Suprapubic skin (tissue), 4 donors: ENCODE measurements around the gene MVD. TPM values are rescaled to one million over a fixed set of nuclear protein-coding genes. Genes with fewer than 3 reads are reported as not detected.

Experiments used
- DNase-seq, 2 donors: peaks; one replicate each; pipeline ENCODE4 v3.0.0-alpha.2; 2019; ENCODE audit warnings: low spot score in 2 of 2
- H3K27ac ChIP-seq: fragments of 200-600 bp; sonication (generic); one replicate; pipeline ENCODE4 v1.5.1; 2019
- H3K27me3 ChIP-seq: fragments of 200-600 bp; sonication (generic); one replicate; pipeline ENCODE4 v1.5.1; 2019
- H3K36me3 ChIP-seq: fragments of 200-600 bp; sonication (generic); one replicate; pipeline ENCODE4 v1.5.1; 2019
- H3K4me1 ChIP-seq: fragments of 200-600 bp; sonication (generic); one replicate; pipeline ENCODE4 v1.5.1; 2019
- H3K4me3 ChIP-seq: fragments of 200-600 bp; sonication (generic); one replicate; pipeline ENCODE4 v1.5.1; 2019; ENCODE audit warnings: mild to moderate bottlenecking
- H3K9me3 ChIP-seq: fragments of 200-600 bp; sonication (generic); one replicate; pipeline ENCODE4 v1.5.1; 2019
- CTCF ChIP-seq, 2 donors: fragments of 200-600 bp in 1 of 2; fragments of 450-650 bp in 1 of 2; sonication (generic) in 1 of 2; IDR thresholded peaks; one replicate each; pipeline ENCODE4 v1.5.1; 2016 to 2019; ENCODE audit warnings: antibody characterized with exemption in 2 of 2, mild to moderate bottlenecking in 1 of 2, moderate library complexity in 1 of 2
- EP300 ChIP-seq: sonication (generic); formaldehyde crosslinking; IDR thresholded peaks from one replicate; pipeline ENCODE4 v1.6.1; 2017; ENCODE audit warnings: antibody characterized with exemption
- POLR2A ChIP-seq, 2 donors: fragments of 450-650 bp; IDR thresholded peaks; one replicate each; pipeline ENCODE4 v1.6.1; 2017; ENCODE audit warnings: antibody characterized with exemption in 2 of 2, mild to moderate bottlenecking in 2 of 2, moderate library complexity in 2 of 2
- POLR2AphosphoS5 ChIP-seq, 3 donors: sonication (generic); formaldehyde crosslinking; IDR thresholded peaks; one replicate each; pipeline ENCODE4 v1.6.1; 2017; ENCODE audit warnings: antibody characterized with exemption in 3 of 3
- WGBS: methylation state at CpG from one replicate; pipeline ENCODE4 v1.1.5; 2018; 5-methylcytosine and 5-hydroxymethylcytosine counted together
- total RNA-seq, 4 donors: library from RNA; depleted of rRNA; stranded (reverse); fragments of >200 nt; gene quantifications; one replicate each; pipeline ENCODE4 v1.1.0, GENCODE V29; 2016

Gene MVD
- total RNA-seq, 4 donors from 2014 or later = 18.9 to 77.6 (median 44.7) TPM

GRCh38 chr16:88602091-88602490 is 60.8 kb downstream of the MVD start:
- WGBS = 58% methylated on average over 7 of the region's 7 CpGs
- H3K9me3 ChIP-seq = no peaks in the 10 kb centered on the region
- H3K4me3 ChIP-seq = no peak overlapping the region

More at GRCh38 chr16:88602091-88602490, 60.8 kb downstream of the MVD start:
- no peak for TF ChIP-seq POLR2AphosphoS5 (IDR thresholded peaks at IDR 0.05)
- TF ChIP-seq EP300 = no peak
- no peak for TF ChIP-seq POLR2A (IDR thresholded peaks at IDR 0.05)
- no peak for TF ChIP-seq CTCF (IDR thresholded peaks at IDR 0.05)
- no peaks in the 10 kb centered on the region for H3K27me3 ChIP-seq
- H3K36me3 ChIP-seq = peaks cover 67% of the 10 kb centered on the region
- H3K27ac ChIP-seq = no peak overlapping the region
- no peak for DNase-seq
- H3K4me1 ChIP-seq = peaks cover 20% of the 10 kb centered on the region

Other genes starting within 250 kb of the MVD start
- 1 to 10 TPM; 4.2 to 9.3 (median 5.1) TPM for gene ZFPM1, start 209.8 kb downstream of the MVD start, total RNA-seq
- gene ZC3H18, start 92.7 kb downstream of the MVD start, total RNA-seq = 10 to 100 TPM; 15.7 to 20.8 (median 20.3) TPM
- gene IL17C, start 24.5 kb downstream of the MVD start, total RNA-seq = not detected
- gene CYBA, start 12.0 kb downstream of the MVD start, total RNA-seq = 10 to 100 TPM; 22.4 to 39.1 (median 29.7) TPM
- under 1 TPM in 2 of 4 donors, not detected in 2; 0.40 to 0.44 TPM for gene SNAI3, start 23.4 kb upstream of the MVD start, total RNA-seq
- 10 to 100 TPM; 12.4 to 15.8 (median 14.6) TPM for gene RNF166, start 43.3 kb upstream of the MVD start, total RNA-seq
- gene CTU2, start 43.4 kb upstream of the MVD start, total RNA-seq = 10 to 100 TPM in 2 of 4 donors, 1 to 10 TPM in 2; 7.8 to 17.8 (median 10.9) TPM
- 100 to 1,000 TPM; 185 to 269 (median 224) TPM for gene PIEZO1, start 122.1 kb upstream of the MVD start, total RNA-seq
- gene CDT1, start 140.7 kb upstream of the MVD start, total RNA-seq = 10 to 100 TPM in 2 of 4 donors, 1 to 10 TPM in 2; 4.7 to 25.7 (median 10.7) TPM
- 100 to 1,000 TPM; 122 to 382 (median 250) TPM for gene APRT, start 148.8 kb upstream of the MVD start, total RNA-seq
- gene GALNS, start 193.9 kb upstream of the MVD start, total RNA-seq = 100 to 1,000 TPM in 1 of 4 donors, 10 to 100 TPM in 3; 31.1 to 134 (median 43.3) TPM
- gene TRAPPC2L, start 194.0 kb upstream of the MVD start, total RNA-seq = 10 to 100 TPM; 31.9 to 49.2 (median 36.3) TPM
- gene PABPN1L, start 203.6 kb upstream of the MVD start, total RNA-seq = not detected